Spinal cord (tissue), 10 donors: ENCODE results near the gene ENTR1. TPM values are rescaled to one million over a fixed set of nuclear protein-coding genes. Genes with fewer than 3 reads are reported as not detected.
"Not testable (repeated sequence)": the region's sequence is repeated elsewhere in the genome, so short reads cannot be mapped to it uniquely, and the experiment has no call there.

Source experiments
- DNase-seq, 6 donors: peaks; one replicate each; pipeline versions ENCODE4 v3.0.0 to v3.0.0-alpha.2; 2013 to 2015; ENCODE audit warnings: low spot score in 6 of 6, low read depth in 4 of 6
- H3K27ac ChIP-seq: one replicate; pipeline ENCODE4 v1.5.1; 2013; ENCODE audit warnings: low read depth, low read length, control low read depth
- H3K27me3 ChIP-seq: one replicate; pipeline ENCODE4 v1.6.1; 2013; ENCODE audit warnings: low read length; ENCODE audit not compliant: control insufficient read depth, insufficient read depth
- H3K36me3 ChIP-seq: one replicate; pipeline ENCODE4 v1.6.1; 2013; ENCODE audit warnings: low read length; ENCODE audit not compliant: control insufficient read depth, insufficient read depth
- H3K4me1 ChIP-seq: one replicate; pipeline ENCODE4 v1.6.1; 2013; ENCODE audit warnings: low read length; ENCODE audit not compliant: control insufficient read depth, insufficient read depth
- H3K4me3 ChIP-seq: one replicate; pipeline ENCODE4 v1.5.1; 2013; ENCODE audit warnings: low read depth, low read length, control low read depth
- H3K9me3 ChIP-seq: one replicate; pipeline ENCODE4 v1.6.1; 2013; ENCODE audit warnings: low read length; ENCODE audit not compliant: control insufficient read depth, insufficient read depth
- WGBS: methylation state at CpG from one replicate; pipeline ENCODE4 v1.1.5; 2013; ENCODE audit warnings: missing lambda C conversion rate; ENCODE audit not compliant: insufficient coverage; 5-methylcytosine and 5-hydroxymethylcytosine counted together
- polyA plus RNA-seq, 2 donors: library from polyadenylated mRNA; unstranded; fragments of 120-200 nt; gene quantifications; one replicate each; pipeline ENCODE4 v1.2.1, GENCODE V29; 2013; ENCODE audit not compliant: insufficient read length in 2 of 2
- total RNA-seq, 2 donors: library from RNA; depleted of rRNA in 1 of 2; stranded (reverse); fragments of 120-200 nt in 1 of 2; fragments of >200 nt in 1 of 2; gene quantifications; one replicate each; pipeline versions ENCODE4 v1.2.3 to v1.2.4, GENCODE V29; 2013 to 2014
- donor health status: healthy.

The ENTR1 gene
- total and polyA plus RNA-seq, 4 donors = 22.9 to 69.7 (median 42.7) TPM

DNA sequence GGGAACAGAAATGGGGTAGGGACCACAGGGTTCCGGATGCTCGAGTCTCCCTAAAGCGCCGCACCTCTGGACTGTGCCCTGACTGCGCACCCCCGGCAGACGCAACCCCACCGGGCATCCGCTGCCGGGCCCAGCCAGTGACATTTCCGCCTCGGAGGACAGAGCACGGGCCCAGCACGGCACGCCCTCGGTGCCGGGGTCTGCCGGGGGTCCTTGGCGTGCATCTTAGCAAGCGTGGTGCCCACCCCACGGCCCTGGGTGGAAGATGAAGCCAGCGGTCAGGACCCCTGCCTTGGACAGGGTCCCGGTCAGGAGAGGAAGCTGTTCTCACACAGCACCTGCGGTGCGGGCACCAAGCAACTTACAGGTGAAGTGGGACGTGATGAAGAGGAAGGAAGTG, 22.2 kb upstream of the ENTR1 start:
- Histone ChIP-seq H3K27me3 (no peaks in the 10 kb centered on the region), H3K27ac (no peak overlapping the region), H3K36me3 (peaks cover 88% of the 10 kb centered on the region), H3K4me1 (peaks cover 13% of the 10 kb centered on the region), H3K4me3 (no peak overlapping the region), H3K9me3 (no peaks in the 10 kb centered on the region)
- WGBS = 98% methylated on average over 26 of the region's 26 CpGs
- DNase-seq = no peak

- no peaks in the 10 kb centered on the region for H3K27me3 ChIP-seq
- DNase-seq = no peak
- H3K27ac ChIP-seq = no peak overlapping the region
- H3K4me3 ChIP-seq = no peak overlapping the region
- H3K4me1 ChIP-seq = peaks cover 6% of the 10 kb centered on the region
- no peaks in the 10 kb centered on the region for H3K9me3 ChIP-seq
- 93% methylated on average over 30 of the region's 36 CpGs for WGBS
- peaks cover 82% of the 10 kb centered on the region for H3K36me3 ChIP-seq
Measured at GRCh38 chr9:136431782-136432350, 21.5 kb upstream of the ENTR1 start.

DNA sequence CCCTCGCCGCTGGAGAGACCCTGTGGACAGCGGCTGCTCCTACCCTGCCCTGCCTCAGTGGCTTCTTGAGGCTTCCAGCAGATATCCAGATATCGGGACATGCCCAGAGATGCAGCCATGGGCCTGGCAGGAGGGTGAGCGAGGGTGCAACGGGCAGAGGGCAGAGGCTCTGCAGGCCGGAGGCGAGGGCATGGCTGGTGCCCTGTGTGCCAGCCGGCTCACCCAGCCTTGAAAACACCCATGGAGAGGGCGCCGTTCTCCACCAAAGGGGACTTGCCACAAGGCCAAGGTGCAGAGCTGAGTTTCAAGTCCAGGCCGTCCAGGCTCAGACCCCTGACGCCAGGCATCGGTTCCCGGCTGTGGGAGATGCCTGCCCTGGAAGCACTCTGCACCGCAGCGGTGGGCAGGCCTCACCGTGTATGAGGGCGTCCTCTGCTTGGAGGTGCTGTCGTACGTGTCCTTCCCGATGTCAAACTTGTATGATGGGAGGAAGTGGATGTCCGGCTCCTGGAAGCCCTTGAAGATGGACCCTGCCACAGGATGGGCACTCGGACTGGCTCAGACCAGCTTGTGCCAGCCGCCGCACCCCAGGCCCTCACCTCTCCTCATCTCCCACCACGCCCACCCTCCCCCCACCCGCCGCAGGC, 20.3 kb upstream of the ENTR1 start:
- no peak for DNase-seq
- H3K27me3 ChIP-seq = no peaks in the 10 kb centered on the region
- no peaks in the 10 kb centered on the region for H3K9me3 ChIP-seq
- no peak overlapping the region for H3K27ac ChIP-seq
- WGBS = 95% methylated on average over 22 of the region's 29 CpGs
- peaks cover 84% of the 10 kb centered on the region for H3K36me3 ChIP-seq
- no peak overlapping the region for H3K4me3 ChIP-seq
- no peaks in the 10 kb centered on the region for H3K4me1 ChIP-seq

GRCh38 chr9:136429683-136430491, 19.5 kb upstream of the ENTR1 start:
- Histone ChIP-seq H3K9me3 (no peaks in the 10 kb centered on the region), H3K27me3 (no peaks in the 10 kb centered on the region), H3K27ac (no peak overlapping the region), H3K4me1 (no peaks in the 10 kb centered on the region), H3K36me3 (peaks cover 82% of the 10 kb centered on the region), H3K4me3 (no peak overlapping the region)
- 87% methylated on average over 30 of the region's 32 CpGs for WGBS
- no peak for DNase-seq

DNA sequence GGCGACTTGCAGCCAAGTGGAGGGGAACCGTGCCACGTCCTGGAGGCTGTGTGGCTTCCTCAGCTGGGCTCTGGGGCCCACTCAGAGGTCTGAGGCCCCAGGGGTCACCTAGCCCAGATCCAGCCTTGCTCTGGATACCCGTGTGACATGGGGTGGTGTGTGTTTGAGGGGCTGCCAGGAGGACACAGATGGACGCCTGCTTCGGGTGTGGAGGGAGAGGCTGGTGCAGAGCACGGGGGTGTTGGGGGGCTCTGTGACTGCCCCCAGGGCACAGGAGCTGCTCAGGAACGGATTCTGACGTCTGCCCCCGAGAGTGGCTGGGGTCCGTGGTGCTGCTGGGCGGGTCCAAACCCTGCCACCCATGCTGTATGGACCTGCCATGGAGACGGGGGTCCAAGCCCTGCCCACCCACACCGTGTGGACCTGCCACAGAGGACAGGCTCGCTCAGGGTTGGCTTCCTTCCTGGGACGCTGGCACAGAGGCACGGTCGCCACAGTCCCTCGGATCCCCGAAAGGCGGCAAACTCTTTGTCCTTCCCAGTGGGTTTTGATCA, 18.7 kb upstream of the ENTR1 start:
- Histone ChIP-seq H3K27ac (no peak overlapping the region), H3K4me3 (no peak overlapping the region), H3K36me3 (peaks cover 82% of the 10 kb centered on the region), H3K4me1 (no peaks in the 10 kb centered on the region), H3K27me3 (no peaks in the 10 kb centered on the region), H3K9me3 (no peaks in the 10 kb centered on the region)
- WGBS = 91% methylated on average over 20 of the region's 21 CpGs
- no peak for DNase-seq

DNA sequence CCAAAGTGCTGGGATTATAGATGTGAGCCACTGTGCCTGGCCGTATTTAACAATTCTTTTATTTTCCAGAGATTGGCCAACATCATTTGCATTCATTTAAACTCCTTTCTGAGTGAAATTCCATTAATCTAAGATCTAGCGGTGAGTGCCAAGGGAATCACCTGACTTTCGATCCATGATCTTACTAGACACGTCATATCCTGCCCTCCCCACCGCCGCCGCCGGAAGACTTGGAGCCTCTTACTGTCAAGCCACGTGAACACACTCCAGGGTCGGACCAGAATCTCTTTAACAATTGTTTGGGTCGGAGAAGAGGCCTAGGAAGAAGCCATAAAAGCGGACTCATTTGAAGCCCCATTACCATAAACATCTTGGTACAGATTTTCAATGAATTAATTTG, 16.4 kb upstream of the ENTR1 start:
- Histone ChIP-seq H3K36me3 (peaks cover 82% of the 10 kb centered on the region), H3K27me3 (no peaks in the 10 kb centered on the region), H3K4me1 (no peaks in the 10 kb centered on the region), H3K9me3 (no peaks in the 10 kb centered on the region), H3K4me3 (no peak overlapping the region), H3K27ac (no peak overlapping the region)
- WGBS = 92% methylated on average over 11 of the region's 12 CpGs
- no peak for DNase-seq

DNA sequence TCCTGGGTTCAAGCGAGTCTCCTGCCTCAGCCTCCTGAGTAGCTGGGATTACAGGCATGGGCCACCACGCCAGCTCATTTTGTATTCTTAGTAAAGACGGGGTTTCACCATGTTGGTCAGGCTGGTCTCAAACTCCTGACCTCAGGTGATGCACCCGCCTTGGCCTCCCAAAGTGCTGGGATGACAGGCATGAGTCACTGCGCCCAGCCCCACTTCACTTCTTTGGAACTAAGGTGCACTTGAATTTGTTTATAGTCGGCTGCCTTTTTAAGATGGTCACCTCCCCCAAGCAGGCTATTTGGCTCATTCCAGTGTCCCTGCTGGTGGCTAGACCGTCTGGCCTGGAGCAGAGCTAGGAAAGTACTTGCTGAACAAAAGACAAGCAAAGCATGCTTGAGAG, 15.0 kb upstream of the ENTR1 start:
- not testable (repeated sequence) for H3K27ac ChIP-seq, H3K9me3 ChIP-seq, DNase-seq, H3K27me3 ChIP-seq, H3K4me3 ChIP-seq, H3K4me1 ChIP-seq
- peaks cover 86% of the 10 kb centered on the region for H3K36me3 ChIP-seq
- 89% methylated on average over 7 of the region's 7 CpGs for WGBS

DNA sequence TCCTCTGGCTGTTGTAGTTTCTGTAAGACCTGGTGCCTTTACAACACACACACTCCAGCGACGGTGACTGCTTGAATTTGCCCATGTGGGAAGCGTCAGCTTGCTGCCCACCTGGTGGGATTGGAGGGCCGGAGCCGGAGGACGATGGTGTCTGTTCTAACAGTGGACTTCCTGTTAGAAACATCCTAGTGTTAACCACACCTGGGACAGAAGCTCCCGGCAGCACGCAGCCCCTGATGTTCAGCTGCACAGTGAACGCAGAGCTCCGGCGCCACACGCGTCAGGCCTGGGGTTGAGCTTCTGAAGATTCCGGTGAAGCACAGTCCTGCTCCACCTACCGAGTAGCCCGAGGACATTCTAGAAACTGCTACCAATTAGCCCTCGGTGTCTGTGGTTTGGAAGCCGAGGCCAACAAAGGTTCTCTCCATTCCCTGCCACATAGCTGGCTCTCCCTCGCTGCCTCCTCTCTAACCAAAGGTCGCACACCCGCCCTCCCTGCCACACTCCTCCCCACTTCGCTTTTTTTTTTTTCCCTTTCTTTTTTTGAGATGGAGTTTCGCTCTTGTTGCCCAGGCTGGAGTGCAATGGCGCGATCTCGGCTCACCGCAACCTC, 14.4 kb upstream of the ENTR1 start:
- 88% methylated on average over 25 of the region's 27 CpGs for WGBS

DNA sequence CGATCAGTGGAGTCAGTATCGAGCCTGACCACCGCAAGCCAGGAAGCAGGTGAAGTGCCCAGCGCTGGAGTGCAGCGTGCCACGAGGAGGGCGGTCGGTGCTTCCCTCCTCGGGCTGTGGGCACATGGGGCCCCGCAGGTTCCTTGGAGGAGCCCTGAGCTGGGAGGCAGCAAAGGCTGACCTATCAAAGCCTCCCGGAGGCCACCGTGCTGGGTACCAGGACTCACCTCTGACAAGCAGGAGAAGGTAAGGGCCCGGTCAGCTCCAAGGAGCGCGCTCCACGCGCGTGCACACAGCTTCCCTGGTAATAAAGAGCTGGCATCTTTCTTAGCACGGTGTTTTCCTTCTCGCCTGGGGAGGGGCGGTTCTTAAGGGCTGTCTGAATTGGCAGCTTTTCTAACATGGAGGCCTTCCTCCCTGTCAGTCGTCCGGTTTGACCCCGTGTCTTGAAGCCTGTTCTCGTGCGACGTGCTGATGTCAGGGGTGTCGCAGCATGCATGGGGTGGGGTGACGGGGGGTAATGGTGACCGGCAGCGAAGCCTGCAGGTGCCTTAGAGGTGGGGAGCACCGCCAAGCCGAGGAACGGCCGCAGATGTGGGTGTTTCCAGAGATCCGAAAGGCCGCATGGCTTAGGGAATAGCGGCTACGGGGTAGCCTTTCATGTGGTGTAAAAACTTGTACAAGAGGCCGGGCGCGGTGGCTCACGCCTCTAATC, 13.2 kb upstream of the ENTR1 start:
- Histone ChIP-seq H3K27ac (no peak overlapping the region), H3K4me3 (no peak overlapping the region), H3K9me3 (no peaks in the 10 kb centered on the region), H3K4me1 (no peaks in the 10 kb centered on the region), H3K27me3 (no peaks in the 10 kb centered on the region), H3K36me3 (peaks cover 86% of the 10 kb centered on the region)
- 94% methylated on average over 43 of the region's 43 CpGs for WGBS
- DNase-seq = no peak

More for the DNA sequence above, 14.4 kb upstream of the ENTR1 start:
- peaks cover 86% of the 10 kb centered on the region for H3K36me3 ChIP-seq
- H3K27ac ChIP-seq = no peak overlapping the region
- no peaks in the 10 kb centered on the region for H3K9me3 ChIP-seq
- no peaks in the 10 kb centered on the region for H3K27me3 ChIP-seq
- H3K4me1 ChIP-seq = no peaks in the 10 kb centered on the region
- DNase-seq = no peak
- H3K4me3 ChIP-seq = no peak overlapping the region
